ENCODE data around the gene DMPK.
A peak's percentile ranks its signal among the peaks of the same experiment; 100 is the strongest.
"Not testable (repeated sequence)": the region's sequence is repeated elsewhere in the genome, so short reads cannot be mapped to it uniquely, and the experiment has no call there.

Gene DMPK

DNA sequence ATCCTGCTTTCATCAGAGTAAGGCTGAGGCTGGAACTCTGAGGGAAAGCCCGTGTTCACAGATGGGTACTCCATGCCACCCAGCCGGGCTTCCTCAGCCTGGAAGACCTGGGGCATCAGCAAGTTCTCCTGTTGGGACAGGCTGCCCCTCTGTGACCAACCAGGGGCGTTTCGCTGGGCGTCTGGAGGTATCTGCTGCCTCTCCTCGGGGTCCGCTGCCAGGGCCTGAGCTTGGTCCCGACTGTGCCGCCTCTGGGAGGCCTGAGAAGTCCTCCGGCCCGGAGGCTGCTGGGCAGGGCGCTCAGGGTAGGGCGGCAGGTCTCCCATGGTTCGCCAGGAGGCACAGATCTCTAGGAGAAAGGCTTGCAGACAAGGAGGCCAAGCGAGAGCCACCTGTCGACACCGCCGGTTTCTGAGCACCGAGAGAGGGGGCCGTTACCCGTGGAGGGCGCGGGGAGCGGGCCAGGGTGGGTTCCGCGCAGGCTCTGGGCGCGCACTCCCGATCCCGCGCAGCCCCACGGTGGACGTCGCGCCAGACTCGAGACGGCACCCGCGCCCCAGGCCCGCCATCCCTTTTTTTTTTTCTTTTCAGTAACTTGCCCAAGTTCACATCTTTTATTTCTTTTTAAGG lies 32.7 kb upstream of the DMPK start, which contains the start of gene RSPH6A:
Gene RSPH6A (minus strand): TSS at position 458 of the 630 bp plus-strand sequence. CDS start 132 bp downstream, at position 326.
- DNase-seq: no peak

DNA sequence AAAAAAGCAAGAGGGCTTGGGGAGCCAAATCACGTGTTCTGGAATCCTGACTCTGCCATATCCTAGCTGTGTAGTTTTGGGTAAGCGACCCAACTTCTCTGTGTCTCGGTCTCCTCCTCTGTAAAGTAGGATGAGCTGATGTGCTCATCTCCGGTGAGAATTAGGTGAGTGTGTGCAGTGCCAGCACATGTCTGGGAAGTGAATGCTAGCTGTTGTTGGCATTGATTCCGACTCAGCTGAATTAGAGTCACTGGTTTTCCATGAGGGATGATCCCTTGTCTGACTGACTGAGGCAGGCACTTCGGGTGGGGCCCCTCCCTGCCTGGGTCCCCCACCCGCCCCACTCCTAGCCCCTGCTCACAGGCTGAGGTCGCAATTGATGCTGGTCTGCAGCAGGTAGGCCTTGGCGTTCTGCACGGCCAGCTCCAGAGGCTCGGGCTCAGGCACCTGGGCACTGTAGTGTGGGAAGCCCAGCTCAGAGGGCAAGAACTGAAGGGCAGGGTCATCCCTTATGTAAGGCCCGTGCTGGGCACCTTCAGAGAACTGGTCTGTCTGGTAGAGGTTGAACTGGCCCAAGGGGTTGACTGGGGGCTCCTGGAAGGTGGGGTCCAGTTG lies 32.0 kb upstream of the DMPK start:
- no peak for DNase-seq

DNA sequence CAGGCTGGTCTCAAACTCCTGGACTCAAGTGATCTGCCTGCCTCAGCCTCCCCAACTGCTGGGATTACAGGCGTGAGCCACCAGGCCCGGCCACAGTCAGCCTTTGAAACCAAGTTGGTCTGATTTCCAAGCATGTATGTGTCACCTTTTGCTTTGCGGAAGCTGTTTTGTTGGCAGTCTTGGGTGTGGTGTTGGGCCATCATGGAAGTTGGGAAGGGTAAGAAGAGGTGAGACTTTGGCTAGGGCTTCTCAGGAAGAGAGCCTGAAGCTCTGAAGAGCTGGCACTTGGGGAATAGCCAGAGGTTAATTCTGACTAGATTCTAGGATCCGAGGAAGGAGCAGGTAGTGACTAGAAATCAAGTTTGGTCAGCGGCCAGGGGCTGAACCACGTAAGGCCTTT lies 30.0 kb upstream of the DMPK start:
- DNase-seq: no peak

DNA sequence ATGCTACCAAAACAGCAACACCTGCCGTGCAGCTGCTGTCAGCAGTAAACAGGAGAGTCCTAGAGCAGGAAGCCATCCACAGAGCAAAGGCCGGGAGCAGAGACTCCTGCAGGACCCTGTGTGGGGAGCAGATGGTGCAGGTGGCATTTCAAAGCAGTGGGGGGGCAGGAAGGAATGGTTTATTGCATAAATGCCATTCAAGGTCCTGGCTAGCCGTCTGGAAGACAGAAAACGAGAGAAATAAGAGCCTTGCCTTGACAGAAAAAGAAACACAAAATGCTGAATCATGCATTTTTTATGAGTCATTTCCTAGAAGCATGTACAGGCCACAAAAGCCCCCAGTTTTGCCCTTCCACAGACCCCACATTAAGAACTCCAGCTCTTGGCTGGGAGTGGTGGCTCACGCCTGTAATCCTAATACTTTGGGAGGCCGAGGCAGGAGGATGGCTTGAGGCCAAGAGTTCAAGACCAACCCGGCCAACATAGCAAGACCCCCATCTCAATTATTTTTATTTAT lies 27.4 kb upstream of the DMPK start:
- no peak for DNase-seq

DNA sequence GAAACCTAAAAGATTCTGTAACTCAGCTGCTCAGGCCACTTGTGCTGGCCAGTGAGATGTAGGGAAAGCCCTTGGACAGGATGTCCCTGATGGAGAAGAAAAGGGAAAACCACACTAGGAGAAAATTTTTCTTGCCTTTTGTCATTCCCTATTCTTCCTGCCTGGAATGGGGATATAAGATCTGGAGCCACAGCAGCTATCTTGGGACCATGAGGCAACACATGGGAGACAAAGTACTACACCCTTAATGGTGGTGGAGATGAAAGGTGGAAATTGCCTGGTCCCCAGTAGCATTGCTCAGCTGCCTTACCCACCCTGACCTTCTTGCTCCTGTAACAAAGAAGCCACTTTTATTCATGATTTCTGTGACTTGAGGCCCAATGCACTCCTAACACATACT lies 23.4 kb upstream of the DMPK start:
- DNase-seq: no peak

DNA sequence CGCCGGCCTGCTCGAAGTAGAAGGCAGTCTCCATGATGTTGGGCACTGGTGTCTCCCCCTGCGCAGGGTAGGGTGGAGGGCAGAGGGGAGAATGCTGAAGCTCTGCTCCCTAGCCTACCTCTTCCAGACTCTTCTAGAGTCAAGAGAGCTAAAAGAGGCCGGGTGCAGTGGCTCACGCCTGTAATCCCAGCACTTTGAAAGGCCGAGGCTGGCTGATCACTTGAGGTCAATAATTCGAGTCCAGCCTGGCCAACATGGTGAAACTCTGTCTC lies 22.6 kb upstream of the DMPK start:
- no peak for DNase-seq

DNA sequence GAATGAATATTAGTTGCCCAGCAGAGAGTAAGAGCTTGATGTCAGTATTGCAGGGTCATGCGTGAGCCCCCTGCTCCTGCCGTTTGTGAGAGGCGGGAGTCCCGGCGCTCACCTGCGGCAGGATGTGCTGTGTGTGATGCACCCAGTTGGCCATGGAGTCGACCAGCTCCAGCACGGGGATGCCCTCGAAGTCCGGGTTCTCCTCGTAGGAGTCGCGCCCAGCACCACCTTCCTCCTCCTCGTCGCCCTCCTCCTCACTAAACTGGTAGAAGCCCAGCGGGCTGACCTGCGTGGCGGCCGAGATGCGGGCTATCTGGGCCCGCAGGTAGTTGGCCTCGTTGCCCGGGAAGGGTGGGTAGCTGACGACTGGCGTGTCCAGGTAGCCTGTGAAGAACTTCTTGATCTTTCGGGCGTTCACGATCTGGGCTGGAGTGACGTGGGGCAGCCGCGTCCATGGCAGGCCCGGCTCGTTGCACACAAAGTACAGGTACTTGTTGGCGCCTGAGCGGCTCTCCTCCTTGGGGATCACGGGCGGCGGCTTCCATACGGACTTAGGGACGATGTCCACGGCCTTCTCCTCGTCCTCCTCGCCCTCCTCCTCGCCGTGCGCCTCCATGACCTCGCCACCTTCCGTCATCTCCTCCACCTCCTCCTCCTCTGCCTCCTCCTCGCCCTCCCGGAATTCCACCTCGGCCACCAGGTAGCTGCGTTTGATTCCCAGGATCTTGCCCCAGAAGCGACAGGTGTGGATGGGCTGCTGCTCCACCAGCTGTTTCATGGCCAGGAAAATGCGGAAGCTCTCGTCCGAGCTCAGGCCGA lies 22.1 kb upstream of the DMPK start:
- no peak for DNase-seq

DNA sequence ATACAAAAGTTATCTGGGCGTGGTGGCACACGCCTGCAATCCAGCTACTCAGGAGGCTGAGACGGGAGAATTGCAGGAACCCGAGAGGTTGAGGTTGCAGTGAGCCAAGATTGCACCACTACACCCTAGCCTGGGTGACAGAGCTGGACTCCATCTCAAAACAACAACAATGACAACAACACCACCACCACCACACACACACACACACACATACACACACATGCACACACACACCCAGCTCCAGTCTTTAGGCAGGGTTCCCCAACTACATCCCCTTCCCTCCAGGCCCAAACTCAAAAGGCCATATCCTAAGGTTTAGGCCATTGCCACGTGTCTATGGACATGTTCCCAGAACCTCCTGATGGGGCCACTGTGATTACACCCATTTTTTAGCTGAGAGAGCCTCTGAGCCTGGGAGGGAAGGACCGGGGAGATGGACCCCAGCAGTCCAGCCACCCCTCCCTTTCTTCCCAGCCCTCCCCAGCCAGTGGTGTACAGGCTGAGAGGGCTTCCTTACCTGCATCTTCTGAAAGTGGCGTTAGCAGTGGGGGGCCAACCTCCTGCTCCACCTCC lies 19.4 kb upstream of the DMPK start:
- DNase-seq: no peak

DNA sequence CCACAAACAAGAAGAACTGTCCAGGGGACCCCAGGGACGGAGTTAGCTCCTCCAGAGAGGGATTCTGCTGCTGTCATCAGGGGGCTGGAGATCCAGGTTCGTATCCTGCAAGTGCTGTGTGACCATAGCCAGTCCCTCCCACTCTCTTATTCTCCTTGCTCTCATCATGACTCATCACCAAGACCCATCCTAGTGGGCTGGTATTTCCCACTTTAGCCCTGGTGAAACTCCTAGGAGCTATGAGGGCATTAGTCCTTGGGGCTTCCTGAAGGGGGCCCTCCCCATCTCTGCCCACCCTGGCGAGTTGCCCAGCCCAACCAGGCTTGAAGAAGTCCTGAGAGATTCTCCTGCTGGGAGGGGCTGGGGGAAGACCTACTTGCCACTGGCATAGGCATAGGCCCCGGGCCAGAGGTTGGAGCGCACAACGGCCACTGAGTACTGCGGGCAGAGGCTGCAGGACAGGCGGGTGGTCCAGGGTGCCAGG lies 17.8 kb upstream of the DMPK start:
- DNase-seq: no peak

DNA sequence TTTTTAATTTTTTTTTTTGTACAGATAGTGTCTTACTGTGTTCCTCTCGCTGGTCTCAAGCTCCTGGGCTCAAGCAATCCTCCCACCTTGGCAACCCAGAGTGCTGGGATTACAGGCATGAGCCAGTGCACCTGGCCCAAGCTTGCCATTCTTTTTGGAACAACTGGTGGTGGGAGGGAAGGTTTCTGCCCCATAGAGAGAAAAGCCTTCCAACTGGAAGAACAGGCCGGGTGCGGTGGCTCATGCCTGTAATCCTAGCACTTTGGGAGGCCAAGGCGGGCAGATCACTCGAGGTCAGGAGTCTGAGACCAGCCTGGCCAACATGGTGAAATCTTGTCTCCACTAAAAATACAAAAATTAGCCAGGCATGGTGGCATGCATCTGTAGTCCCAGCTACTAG lies 17.3 kb upstream of the DMPK start:
- DNase-seq: not testable (repeated sequence)

DNA sequence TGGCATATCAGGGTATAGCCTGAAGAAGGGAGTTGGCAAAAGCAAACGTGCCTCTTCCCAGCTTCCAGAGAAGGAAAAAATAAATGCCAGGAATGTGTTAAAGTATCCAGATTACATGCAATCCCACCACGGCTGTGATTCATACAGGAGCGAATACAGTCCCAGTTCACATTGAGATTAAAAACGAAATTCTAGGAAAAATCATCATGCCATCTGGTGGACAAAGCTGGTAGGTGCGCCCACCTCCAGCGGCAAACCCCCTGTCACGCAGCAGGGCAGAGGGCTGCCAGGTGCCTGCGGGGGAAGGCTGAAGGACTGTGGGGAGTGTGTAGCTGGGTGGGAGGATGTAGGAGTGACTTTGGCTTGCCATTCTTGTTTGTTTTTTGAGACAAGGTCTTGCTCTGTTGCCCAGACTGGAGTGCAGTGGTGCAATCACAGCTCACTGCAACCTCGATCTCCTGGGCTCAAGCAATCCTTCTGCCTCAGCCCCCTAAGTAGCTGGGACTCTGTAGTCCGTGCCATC lies 16.8 kb upstream of the DMPK start:
- DNase-seq: peak; percentile 64

DNA sequence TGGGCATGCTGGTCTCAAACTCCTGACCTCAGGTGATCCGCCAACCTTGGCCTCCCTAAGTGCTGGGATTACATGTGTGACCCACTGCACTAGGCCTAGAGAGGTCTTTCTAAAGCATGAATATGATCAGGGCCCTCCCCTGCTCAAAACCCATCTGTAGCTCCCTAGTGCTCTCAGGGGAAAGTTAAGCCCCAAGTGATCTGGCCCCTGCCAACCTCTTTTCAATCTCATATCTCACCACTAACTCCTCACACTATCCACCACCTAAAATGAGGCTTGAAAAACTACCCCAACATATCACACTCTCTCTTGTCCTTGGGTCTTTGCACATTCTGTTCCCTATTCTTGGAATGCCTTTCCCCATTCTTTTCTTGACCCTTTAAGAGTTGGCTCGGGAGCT lies 12.3 kb upstream of the DMPK start:
- DNase-seq: no peak

DNA sequence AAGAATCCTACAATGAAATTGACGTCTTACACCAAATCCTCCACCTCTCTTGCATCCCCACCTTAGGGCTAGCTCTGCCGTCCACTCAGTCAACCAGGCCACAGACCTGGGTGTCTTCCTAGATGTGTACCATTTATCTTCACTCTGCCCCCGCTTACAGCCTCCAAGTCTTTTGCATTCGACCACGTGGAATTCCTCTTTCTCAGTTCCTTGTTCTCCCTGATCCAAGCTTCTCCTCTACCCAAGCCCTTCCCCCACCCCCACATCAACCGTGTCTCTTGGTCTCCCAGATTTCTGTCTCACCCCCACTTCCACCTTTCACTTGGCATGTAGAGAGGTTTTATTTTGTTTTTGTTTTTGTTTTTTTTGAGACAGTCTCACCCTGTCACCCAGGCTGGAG lies 11.6 kb upstream of the DMPK start:
- no peak for DNase-seq

DNA sequence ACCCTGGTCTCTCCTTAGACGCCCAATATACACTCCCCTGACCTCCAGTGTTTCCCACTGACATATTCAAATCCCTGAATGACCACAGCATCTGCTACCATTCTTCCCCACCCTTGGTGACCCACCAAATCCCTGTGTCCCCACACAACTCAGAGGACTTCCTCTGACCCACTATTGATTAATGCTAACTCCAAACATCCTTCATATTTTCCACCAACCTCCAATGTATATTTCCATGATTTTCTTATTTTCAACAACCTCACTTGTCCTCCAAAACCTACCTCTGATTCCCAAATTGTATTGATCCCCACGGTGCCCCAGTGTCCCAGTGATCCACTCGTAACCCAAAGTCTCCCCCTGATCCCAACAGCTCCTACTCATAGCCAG lies 10.9 kb upstream of the DMPK start:
- no peak for DNase-seq

DNA sequence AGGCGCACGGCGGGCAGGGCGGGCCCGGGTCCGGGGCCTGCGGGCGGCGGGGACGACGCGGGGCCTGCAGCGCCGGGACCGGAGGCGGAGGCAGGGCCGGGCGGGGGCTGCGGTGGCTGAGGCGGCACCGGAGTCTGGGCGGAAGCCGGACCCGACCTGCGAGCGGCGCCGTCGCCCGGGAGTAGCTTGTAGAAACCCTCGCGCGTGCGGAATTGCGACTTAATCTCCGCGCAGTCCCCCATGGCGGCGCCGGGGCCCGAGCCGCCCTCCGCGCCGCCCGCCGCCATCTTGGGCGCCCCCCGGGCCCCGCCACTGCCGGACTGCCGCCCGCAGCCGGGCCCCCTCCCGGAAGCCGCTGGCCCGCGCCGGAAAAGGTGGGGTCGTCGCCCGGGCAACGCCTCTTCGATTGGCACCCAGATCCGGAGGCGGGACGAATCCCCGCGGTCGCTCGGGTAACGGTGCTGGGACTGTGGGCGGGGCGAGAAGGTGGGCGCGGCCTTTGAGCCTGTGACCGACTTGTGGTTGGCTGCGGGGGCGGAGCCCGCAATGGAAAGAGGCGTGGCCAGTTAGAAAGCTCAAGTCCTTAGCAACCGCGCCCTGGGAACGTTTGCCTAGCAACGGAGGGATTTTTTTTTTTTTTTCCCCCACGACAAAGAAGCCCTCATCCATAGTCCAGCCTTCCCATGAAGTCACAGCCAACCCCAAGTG lies 10.3 kb upstream of the DMPK start, which contains the start of gene DMWD:
Gene DMWD (minus strand): TSS at position 376 of the 708 bp plus-strand sequence. CDS start 89 bp downstream, at position 287.
- peak; percentile 100 for DNase-seq

DNA sequence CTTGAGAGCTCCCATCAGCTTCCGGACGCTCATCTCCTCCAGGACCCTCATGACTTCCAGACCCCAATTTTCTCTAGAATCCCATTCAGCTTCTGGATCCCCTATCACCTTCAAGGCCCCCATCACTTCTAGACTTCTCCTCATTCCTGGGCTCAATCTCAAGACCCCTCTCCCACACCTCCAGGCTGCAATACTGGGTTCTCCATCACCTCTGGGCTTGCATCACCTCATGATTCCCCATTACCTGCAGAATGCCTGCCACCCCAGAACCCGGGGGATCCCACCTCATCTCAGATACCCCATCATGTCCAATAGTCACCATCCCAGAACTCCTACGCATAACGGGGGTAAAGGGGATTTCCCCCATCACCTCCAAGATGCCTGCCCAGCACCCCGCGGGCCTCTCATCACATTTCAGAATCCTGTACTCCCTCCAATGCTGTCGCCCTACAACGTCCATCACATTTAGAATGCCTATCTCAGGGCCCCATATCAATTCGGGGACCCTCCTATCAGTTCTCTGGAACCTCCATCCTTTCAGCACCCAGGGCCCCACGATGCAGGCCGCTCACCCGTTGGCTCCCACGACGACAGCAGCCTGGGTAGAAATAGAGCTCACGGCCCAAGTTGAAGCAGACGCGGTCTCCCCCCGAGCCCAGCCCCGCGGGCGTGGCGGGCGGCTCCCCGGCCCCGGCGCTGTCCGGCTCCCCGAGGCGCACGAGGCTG lies 9.6 kb upstream of the DMPK start:
- DNase-seq: peak; percentile 28

DNA sequence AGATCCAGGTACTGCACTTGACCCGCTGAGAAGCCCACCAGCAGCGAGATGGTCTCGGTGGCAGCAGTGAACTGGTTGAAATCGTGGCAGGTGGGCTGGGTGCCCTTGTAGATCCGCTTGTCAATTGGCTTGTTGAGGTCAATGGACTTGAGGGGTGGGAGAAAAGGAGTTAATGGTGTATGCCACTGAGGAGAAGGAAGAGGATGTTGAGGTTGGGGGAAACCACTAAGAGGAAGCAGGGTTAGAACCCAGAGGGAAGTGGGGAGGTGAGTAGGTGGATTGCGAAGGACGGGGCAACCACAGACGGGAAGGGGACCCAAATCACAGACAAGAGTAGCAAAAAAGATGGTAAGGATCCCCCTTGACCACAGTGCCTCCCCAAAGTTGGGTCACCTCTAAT lies 8.7 kb upstream of the DMPK start:
- DNase-seq: no peak

DNA sequence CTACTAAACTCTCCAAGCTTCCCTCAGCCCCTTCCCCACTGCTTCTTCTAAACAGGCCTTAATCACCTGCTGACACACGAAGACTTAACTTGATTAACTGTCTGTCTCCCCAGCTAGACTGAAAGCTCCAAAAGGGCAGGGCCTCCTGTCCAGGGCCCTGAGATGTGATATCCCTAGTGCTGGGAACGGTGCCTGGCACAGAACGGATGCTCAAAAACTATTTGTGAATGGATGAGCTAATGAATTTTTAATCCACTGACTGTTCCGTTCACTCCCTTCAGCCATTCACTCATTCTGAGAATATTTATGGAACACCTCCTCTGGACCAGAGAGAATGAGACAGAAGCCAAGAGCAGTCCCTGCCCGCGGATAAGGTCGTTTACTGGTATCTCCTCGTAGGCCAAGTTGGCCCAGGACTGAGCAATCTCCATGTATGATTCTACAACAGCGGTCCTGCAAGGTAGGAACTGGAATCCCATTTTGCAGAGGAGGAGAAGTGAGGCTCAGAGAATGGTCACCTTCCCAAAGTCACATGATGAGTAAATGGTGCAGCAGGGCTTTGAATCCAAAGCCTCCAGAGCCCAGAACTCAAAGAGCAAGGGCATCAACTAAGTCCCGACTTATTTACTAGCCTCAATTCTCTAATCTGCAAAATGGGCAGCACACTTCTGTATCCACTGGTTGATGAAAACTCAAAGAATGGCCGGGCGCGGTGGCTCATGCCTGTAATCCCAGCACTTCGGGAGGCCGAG lies 6.9 kb upstream of the DMPK start:
- no peak for DNase-seq

DNA sequence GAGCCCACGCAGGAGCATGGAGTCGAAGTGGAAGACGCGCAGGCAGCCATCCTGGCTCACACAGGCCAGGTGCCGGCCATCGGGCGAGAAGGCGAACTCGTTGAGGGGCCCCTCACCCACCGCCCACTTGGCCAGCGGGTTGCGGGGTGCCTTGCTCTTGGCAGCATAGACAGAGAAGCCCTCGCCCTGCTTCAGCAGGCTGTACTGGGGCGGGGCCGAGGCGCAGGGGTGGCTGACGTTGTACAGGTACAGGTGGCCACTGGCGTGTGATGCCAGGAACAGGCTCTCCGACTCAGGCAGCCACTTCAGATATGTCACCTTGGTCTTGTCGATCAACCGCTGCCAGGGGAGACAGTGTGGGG lies 4.2 kb upstream of the DMPK start:
- no peak for DNase-seq

DNA sequence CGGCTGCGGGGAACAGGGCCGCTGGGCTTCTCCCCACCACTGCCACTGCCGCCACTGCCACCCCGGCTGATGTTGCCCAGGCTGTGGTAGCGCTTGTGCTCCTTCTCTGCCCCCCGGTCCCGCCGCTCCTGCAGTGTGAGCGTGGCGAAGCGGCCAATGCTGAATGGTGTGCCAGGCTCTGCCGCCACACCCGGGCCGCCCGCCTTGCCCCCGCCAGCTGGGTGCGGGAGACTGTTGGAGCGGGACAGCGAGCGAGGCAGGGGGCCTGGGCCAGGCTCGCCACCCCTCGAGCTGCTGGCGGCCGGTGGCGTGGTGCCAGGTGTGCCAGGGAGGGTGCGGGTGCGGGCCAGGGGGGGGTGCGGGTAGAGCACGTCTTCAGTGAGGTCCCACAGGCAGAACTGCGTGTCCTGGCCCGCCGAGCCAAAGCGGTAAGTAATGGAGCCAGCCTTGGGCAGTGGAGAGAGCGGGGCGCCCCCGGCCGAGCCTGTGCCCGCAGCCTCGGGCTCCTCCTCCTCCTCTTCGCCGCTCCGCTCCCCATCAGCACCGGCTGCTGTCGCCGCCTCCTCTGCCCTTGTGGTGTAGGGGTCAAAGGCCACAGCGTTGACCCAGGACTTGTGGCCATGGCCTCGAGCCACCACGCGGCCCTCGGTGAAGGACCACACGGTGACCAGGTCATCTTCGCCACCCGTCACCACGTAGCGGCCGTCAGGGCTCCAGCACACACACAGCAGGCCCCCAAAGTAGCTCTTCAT lies 3.7 kb upstream of the DMPK start:
- DNase-seq: no peak

Measured in stimulated activated CD4-positive, alpha-beta T cell treated with anti-CD3 and anti-CD28 coated beads, Interleukin-4, amount 100 ng/mL, for 24 hours (primary cell).